Uterus (tissue), 4 donors: Measurements from ENCODE around the gene PDF. TPM values are rescaled to one million over a fixed set of nuclear protein-coding genes. Genes with fewer than 3 reads are reported as not detected.
"Not testable (repeated sequence)": the region's sequence is repeated elsewhere in the genome, so short reads cannot be mapped to it uniquely, and the experiment has no call there.

Source experiments
- DNase-seq, 2 donors: peaks; one replicate each; pipeline ENCODE4 v3.0.0-alpha.2; 2019 to 2020
- H3K27ac ChIP-seq, 2 donors: fragments of 200-600 bp; sonication (generic); 1 replicate in 1 of 2; 2 replicates in 1 of 2; pipeline ENCODE4 v1.5.1; 2016 to 2018
- H3K27me3 ChIP-seq, 2 donors: fragments of 200-600 bp; sonication (generic); one replicate each; pipeline ENCODE4 v1.5.1; 2018 to 2019; ENCODE audit warnings: control low read depth in 1 of 2
- H3K36me3 ChIP-seq, 2 donors: fragments of 200-600 bp; sonication (generic); one replicate each; pipeline ENCODE4 v1.5.1; 2019; ENCODE audit warnings: control low read depth in 1 of 2
- H3K4me1 ChIP-seq, 2 donors: fragments of 200-600 bp; sonication (generic); one replicate each; pipeline ENCODE4 v1.5.1; 2018 to 2019; ENCODE audit warnings: control low read depth in 1 of 2
- H3K4me3 ChIP-seq, 2 donors: fragments of 200-600 bp; sonication (generic); 1 replicate in 1 of 2; 2 replicates in 1 of 2; pipeline ENCODE4 v1.5.1; 2018 to 2019; ENCODE audit warnings: mild to moderate bottlenecking in 1 of 2
- H3K9me3 ChIP-seq, 2 donors: fragments of 200-600 bp; sonication (generic); one replicate each; pipeline ENCODE4 v1.5.1; 2019; ENCODE audit warnings: control low read depth in 1 of 2
- POLR2A ChIP-seq, 2 donors: fragments of 450-650 bp; IDR thresholded peaks; one replicate each; pipeline ENCODE4 v1.6.1; 2016; ENCODE audit warnings: antibody characterized with exemption in 2 of 2, mild to moderate bottlenecking in 1 of 2, moderate library complexity in 1 of 2
- intact Hi-C: fragments of 100-400 bp; cut with DNase I; formaldehyde crosslinking; loops from one replicate; pipeline ENCODE4 v1.15.1; 2023; ENCODE audit warnings: low total_unique reads
- total RNA-seq, 4 donors: library from RNA; depleted of rRNA in 3 of 4; stranded (reverse); fragments of >200 nt in 3 of 4; gene quantifications; one replicate each; pipeline versions ENCODE4 v1.1.0 to v1.2.4, GENCODE V29; 2014 to 2023
- TF ChIP-seq, protein P1 (sequence below), 4 experiments: fragments of 200-600 bp in 2 of 4; fragments of 450-650 bp in 2 of 4; sonication (generic) in 2 of 4; IDR thresholded peaks; one replicate each; pipeline ENCODE4 v1.5.1; 2016 to 2019; ENCODE audit warnings: antibody characterized with exemption in 4 of 4, mild to moderate bottlenecking in 2 of 4, moderate library complexity in 1 of 4
- donor health status: DM: yes; HTN: yes; CAD: no.

The PDF gene
- total RNA-seq, 4 donors from 2014 or later: 3.2 to 69.9 (median 13.2) TPM

DNA sequence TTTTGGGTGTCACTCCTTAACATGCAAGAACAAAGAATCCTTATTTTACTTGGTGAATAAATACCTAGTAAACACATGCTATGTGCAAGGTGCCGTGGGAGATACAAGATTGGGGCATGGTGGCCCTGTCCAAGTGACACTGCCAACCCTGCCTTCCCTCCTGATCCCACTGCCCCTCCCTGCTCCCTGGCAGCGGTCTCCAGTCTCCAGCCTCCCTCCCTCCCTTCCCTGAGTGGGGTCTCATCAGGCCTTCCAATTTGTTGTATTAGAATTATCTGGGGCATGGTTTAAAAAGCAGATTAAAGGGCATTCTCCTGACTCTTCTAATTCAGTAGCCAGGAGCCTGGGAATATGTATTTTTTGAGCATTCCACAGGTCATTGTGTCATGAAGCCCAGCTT, 33.7 kb upstream of the PDF start:
- TF ChIP-seq POLR2A (IDR thresholded peaks at IDR 0.05): no peak
- DNase-seq: no peak
- no peaks in the 10 kb centered on the region for H3K36me3 ChIP-seq
- no peaks in the 10 kb centered on the region for H3K4me1 ChIP-seq
- no peak overlapping the region for H3K4me3 ChIP-seq
- no peaks in the 10 kb centered on the region for H3K9me3 ChIP-seq
- no peaks in the 10 kb centered on the region for H3K27me3 ChIP-seq
- peak overlapping the region; percentile 34 to 36 for H3K27ac ChIP-seq
- intact Hi-C loops: no loop called here

DNA sequence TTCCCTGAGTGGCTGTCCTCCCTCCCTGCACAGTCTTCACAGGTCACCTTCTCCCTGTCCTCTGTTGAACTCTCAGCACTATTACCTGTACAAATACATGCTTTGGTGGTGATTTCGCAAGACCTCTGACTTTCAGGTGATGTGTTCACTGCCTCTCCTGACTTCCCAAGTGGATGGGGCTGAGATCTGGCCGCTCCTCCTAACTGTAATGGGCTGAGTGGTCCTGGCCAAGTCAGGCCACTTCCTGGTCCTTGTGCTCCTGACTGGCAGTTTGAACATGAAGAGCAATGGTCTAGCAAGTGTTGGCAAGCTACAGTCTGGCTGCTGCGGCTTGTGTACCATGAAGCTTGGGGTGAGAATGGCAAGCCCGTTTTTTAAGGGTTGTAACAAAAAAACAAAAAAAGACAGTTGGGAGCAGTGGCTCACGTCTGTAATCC, 32.9 kb upstream of the PDF start:
- Histone ChIP-seq H3K27me3 (no peaks in the 10 kb centered on the region), H3K9me3 (no peaks in the 10 kb centered on the region), H3K4me1 (no peaks in the 10 kb centered on the region), H3K36me3 (no peaks in the 10 kb centered on the region), H3K4me3 (no peak overlapping the region), H3K27ac (peak overlapping the region; percentile 34 to 36)
- TF ChIP-seq, protein P1, sequence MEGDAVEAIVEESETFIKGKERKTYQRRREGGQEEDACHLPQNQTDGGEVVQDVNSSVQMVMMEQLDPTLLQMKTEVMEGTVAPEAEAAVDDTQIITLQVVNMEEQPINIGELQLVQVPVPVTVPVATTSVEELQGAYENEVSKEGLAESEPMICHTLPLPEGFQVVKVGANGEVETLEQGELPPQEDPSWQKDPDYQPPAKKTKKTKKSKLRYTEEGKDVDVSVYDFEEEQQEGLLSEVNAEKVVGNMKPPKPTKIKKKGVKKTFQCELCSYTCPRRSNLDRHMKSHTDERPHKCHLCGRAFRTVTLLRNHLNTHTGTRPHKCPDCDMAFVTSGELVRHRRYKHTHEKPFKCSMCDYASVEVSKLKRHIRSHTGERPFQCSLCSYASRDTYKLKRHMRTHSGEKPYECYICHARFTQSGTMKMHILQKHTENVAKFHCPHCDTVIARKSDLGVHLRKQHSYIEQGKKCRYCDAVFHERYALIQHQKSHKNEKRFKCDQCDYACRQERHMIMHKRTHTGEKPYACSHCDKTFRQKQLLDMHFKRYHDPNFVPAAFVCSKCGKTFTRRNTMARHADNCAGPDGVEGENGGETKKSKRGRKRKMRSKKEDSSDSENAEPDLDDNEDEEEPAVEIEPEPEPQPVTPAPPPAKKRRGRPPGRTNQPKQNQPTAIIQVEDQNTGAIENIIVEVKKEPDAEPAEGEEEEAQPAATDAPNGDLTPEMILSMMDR (IDR thresholded peaks at IDR 0.05): no peak
- no peak for TF ChIP-seq POLR2A (IDR thresholded peaks at IDR 0.05)
- intact Hi-C loops: no loop called here
- no peak for DNase-seq

DNA sequence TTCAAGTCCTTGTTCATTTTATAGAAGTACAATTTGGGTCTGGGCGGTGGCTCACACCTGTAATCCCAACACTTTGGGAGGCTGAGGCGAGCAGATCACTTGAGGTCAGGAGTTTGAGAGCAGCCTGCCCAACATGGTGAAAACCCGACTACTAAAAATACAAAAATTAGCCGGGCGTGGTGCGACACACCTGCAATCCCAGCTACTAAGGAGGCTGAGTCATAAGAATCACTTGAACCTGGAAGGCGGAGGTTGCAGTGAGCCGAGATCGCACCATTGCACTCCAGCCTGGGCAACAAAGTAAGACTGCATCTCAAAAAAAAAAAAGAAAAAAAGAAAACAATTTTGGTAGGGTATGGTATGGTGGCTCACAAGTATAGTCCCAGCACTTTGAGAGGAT, 29.7 kb upstream of the PDF start:
- H3K27me3 ChIP-seq, H3K36me3 ChIP-seq, H3K4me1 ChIP-seq, H3K4me3 ChIP-seq, H3K9me3 ChIP-seq, intact Hi-C loops, DNase-seq, H3K27ac ChIP-seq: not testable (repeated sequence)

DNA sequence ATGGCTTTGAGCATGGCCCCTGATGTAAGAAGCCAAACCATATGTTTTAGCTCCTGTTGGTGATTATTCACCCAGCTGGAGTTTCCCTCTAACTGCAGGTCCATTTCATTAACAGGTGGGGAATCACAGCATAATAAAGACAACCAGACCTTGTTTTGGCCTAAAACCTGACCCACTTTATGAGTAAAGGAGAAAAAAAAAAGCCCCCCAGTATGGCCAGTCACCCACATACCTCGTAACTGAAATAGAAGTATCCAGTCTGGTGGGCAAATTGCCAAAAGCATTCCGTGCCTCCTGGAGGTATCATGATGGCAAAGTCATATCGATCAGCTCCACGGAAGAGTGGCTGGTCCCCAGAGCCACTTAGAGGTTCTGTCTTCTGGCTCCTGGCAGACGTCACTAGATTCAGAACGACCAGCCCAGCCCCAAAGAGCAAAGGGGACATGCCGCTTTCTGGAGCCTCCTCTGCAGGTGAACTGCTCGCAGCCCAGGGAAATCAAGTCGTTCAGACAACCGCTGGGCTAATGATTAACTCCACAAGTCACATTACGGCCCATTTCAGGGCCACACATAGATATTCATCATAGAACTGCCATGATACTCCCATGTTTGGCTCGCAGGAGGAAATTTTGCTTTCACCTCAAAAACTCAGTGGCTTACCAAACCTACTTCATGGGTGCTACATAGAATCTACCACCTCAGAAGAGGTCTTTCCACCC, 21.1 kb upstream of the PDF start, which contains the start of gene TMED6:
Gene TMED6, minus strand, starts transcription at position 478 of the 719 bp plus-strand sequence. Its CDS starts 33 bp downstream, at position 445.
- TF ChIP-seq POLR2A (IDR thresholded peaks at IDR 0.05): no peak
- TF ChIP-seq, protein P1 (IDR thresholded peaks at IDR 0.05): no peak
- intact Hi-C loops: no loop called here
- Histone ChIP-seq H3K27me3 (no peaks in the 10 kb centered on the region), H3K27ac (no peak within 1 kb of the TSS), H3K4me1 (no peaks in the 10 kb centered on the region), H3K9me3 (no peaks in the 10 kb centered on the region), H3K36me3 (no peaks in the 10 kb centered on the region), H3K4me3 (no peak within 1 kb of the TSS)
- DNase-seq: no peak

DNA sequence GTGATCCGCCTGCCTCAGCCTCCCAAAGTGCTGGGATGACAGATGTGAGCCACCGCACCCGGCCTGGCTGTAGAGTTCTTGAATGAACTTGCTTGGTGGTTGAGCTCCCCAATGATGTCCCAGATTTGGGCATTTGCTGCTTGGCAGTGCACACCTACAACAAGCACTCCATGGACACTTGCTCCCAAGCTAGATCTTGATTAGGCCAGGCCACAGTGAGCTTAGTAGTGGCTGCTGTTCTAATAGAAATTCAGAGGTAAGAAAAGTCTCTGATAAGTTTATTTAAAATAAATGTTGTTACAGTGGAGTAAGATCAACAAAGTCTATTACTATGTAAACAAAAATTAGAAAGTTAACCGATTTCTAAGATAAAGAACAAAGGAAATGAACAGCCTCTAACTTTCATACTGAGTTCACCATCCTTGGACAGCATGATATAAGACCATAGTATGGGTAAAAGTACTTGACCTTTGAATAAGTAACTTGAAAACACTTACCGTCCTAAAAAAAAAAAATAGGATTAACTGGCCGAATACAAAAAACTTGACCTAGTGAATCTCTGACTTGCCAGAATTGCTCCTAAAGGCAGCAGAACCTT, 20.2 kb upstream of the PDF start:
- no peak overlapping the region for H3K27ac ChIP-seq
- intact Hi-C loops: no loop called here
- no peak for DNase-seq
- H3K9me3 ChIP-seq: no peaks in the 10 kb centered on the region
- H3K4me3 ChIP-seq: no peak overlapping the region
- no peaks in the 10 kb centered on the region for H3K4me1 ChIP-seq
- TF ChIP-seq, protein P1 (IDR thresholded peaks at IDR 0.05): no peak
- no peak for TF ChIP-seq POLR2A (IDR thresholded peaks at IDR 0.05)
- H3K36me3 ChIP-seq: no peaks in the 10 kb centered on the region
- no peaks in the 10 kb centered on the region for H3K27me3 ChIP-seq

DNA sequence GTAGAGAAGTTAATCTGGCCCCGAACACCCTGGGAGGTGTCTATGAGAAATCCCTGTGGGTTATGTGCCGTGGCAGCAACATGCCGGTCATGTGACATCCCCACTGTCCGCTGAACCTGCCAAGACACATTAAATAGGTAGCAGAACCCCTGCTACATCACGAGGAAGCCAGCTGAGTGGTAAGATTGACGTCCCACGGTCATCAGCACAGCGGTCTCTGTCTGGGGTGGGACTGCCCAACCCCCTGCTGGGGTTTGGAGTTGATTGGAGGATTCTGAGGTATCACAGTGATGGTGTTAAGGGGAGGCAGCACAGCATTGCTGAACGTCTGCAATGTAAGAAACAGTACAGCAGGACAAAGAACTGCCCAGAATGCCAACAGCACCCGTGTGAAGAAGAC, 19.1 kb upstream of the PDF start:
- Histone ChIP-seq H3K27me3 (no peaks in the 10 kb centered on the region), H3K4me3 (no peak overlapping the region), H3K4me1 (no peaks in the 10 kb centered on the region), H3K36me3 (no peaks in the 10 kb centered on the region), H3K27ac (no peak overlapping the region), H3K9me3 (no peaks in the 10 kb centered on the region)
- no peak for DNase-seq
- TF ChIP-seq, protein P1 (IDR thresholded peaks at IDR 0.05): no peak
- no peak for TF ChIP-seq POLR2A (IDR thresholded peaks at IDR 0.05)
- intact Hi-C loops: no loop called here
